GM10248 (cell line): ENCODE measurements around the gene CACNA1C.

Experiments used
- CTCF ChIA-PET: fragments of 300-600 bp; sonication (Branson Sonifier 250); formaldehyde crosslinking; extraction: SDS; loops from one replicate; lab custom pipeline; 2021; ENCODE audit warnings: antibody characterized with exemption; lab: Yijun Ruan, JAX
- POLR2A ChIA-PET: fragments of 350-650 bp; sonication (Branson Sonifier 250); formaldehyde crosslinking; extraction: SDS; loops from one replicate; lab custom pipeline; 2020; ENCODE audit warnings: antibody characterized with exemption; lab: Yijun Ruan, JAX
- DNase-seq: peaks from one replicate; pipeline ENCODE4 v3.0.0; 2012; ENCODE audit errors: extremely low spot score
- TF ChIP-seq, protein P1 (sequence below): IDR thresholded peaks from 2 replicates; pipeline ENCODE4 v1.5.1; 2012; ENCODE audit warnings: mild to moderate bottlenecking, low read depth; ENCODE audit errors: extremely low read depth, missing control alignments, control extremely low read depth

CACNA1C gene

DNA sequence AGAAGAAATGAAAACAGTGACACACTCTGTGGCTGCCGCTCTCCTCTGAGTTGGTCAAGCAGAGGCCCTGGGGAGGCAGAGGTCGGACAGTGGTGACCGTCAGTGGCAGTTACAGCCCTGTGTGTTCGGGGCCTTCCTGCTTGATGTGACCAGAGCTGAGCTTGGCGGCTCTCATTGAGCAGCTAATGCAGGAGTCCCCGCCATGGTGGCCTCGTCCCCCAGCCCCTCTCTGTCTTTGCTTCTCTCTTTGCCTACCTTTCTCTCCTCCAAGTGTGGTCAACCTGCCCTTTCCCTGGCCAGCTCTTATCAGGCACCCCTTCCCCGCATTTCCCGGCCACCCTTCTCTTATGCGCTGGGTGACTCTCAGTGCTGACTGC, 362.8 kb downstream of the CACNA1C start:
- ChIA-PET CTCF (interaction anchor here (2.3 kb wide), 1 partner anchor 19 kb away, joined by 4 read pairs; no protein-coding TSS in a partner anchor), POLR2A (no interaction called here)
- DNase-seq: no peak
- TF ChIP-seq, protein P1, sequence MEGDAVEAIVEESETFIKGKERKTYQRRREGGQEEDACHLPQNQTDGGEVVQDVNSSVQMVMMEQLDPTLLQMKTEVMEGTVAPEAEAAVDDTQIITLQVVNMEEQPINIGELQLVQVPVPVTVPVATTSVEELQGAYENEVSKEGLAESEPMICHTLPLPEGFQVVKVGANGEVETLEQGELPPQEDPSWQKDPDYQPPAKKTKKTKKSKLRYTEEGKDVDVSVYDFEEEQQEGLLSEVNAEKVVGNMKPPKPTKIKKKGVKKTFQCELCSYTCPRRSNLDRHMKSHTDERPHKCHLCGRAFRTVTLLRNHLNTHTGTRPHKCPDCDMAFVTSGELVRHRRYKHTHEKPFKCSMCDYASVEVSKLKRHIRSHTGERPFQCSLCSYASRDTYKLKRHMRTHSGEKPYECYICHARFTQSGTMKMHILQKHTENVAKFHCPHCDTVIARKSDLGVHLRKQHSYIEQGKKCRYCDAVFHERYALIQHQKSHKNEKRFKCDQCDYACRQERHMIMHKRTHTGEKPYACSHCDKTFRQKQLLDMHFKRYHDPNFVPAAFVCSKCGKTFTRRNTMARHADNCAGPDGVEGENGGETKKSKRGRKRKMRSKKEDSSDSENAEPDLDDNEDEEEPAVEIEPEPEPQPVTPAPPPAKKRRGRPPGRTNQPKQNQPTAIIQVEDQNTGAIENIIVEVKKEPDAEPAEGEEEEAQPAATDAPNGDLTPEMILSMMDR: no peak

DNA sequence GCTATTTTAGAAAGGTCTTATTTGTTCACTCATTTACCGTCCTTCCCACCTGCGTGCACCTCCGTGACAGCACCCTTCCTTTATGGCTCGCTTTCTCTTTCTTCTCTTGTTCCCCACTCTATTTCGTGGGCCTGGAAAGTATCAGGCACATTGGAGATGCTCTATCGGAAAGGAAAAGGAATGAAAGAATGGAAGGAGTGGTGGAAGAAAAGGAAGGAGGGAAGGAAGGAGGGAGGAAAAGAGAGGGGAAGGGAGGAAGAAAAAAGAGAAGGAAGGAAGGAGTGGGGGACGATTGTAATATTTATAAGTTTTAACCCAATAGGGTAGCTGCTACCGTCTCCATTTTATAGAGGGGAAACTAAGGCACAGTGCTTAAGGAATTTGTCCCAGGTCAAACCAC, 363.4 kb downstream of the CACNA1C start:
- POLR2A ChIA-PET: no interaction called here
- CTCF ChIA-PET: interaction anchor here (2.3 kb wide), 1 partner anchor 20 kb away, joined by 4 read pairs; no protein-coding TSS in a partner anchor
- no peak for DNase-seq
- TF ChIP-seq, protein P1: no peak

DNA sequence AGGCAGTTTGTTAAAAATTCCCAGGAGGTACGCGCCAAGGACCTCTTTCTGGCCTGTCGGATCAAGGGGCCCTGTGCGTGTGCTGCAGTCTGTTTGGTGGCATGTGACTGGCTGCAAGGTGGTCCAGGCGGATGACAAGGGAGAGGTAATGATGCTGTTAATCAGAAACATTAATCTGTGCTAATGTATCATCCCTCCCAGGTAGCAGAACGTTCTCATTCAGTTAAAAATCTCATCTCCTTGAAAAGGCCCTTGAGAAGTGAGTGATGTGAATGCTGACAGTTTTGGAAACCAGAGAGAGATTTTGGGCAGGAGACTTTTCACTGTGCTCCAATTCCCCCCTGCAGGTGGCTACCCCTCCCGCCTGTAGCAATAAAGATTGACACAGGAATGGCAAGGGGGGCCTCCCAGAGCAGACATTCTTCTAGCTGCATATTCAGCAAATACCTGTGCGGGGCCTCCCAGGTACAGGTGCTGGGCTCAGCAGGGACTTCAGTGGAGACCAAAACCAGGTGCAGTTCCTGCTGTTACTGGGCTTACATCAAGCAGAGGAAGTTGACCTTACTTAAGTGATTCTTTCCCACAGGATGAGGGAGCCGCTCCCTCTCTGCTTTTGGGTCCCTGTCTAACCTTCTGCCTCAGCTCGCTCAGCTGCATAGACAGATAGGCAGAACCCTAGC, 364.8 kb downstream of the CACNA1C start:
- POLR2A ChIA-PET: no interaction called here
- TF ChIP-seq, protein P1: no peak
- no peak for DNase-seq
- CTCF ChIA-PET: no interaction called here

DNA sequence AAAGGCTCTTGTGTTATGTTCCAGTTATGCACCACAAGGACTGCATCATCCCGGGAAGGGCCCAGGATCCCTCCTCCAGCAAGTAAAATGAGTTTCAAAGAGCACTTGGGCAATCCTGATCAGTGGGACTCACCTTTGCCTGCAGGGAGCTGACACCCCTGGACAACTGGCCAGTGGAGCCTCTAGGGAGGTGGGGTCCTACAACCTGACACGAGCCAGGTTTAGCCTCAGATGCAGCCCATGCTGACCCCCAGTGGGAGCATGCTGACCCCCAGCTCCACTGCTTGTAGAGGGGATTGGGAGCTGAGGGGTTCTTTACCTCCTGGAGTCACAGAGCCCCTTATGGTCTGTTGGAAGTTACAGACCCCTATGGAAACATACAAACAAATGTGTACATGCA, 365.8 kb downstream of the CACNA1C start:
- POLR2A ChIA-PET: no interaction called here
- no peak for DNase-seq
- TF ChIP-seq, protein P1: no peak
- CTCF ChIA-PET: no interaction called here

DNA sequence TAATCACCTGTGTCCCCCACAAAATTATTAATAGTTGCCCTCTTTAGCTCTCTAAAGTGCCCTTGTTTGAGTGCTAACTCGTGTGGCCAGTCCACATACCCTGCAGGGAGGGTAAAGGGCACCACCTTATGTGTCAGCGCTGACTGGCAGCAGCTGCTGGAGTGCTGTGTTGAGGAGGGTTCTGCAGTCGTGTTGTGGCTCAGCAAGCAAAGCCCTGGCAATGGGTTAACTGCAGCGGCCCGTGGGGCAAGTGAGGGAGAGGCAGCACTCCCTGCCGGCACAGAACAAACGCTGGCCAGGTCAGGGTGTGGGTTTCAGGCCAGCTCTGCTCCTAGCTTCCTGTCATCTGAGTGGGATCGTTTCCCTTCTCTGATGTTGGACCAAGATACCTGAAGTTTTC, 369.8 kb downstream of the CACNA1C start:
- CTCF ChIA-PET: interaction anchor here (0.8 to 1.6 kb wide), 3 partner anchors 18 to 19 kb away, joined by 3 to 5 read pairs (median 3); no protein-coding TSS in a partner anchor
- POLR2A ChIA-PET: no interaction called here
- no peak for DNase-seq
- TF ChIP-seq, protein P1: no peak

DNA sequence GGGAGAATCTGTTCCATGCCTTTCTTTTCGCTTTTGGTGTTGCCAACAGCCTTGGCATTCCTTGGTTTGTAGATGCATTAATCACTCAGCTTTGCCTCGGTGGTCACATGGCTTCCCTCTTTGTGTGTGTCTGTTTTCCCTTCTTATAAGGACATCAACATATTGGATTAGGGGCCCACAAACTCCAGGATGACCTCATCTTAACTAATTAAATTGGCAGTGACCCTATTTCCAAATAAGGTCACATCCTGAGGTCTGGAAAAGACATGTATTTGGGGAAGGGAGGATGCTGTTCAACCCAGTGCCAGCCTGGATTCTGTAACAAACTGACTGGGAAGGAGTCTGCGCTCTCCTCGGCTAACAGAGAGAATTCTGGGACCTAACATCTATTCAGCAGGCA, 376.2 kb downstream of the CACNA1C start:
- TF ChIP-seq, protein P1: no peak
- ChIA-PET POLR2A (no interaction called here), CTCF (no interaction called here)
- no peak for DNase-seq
